ENCODE data around the gene PTPN13.
"Not testable (repeated sequence)": the region's sequence is repeated elsewhere in the genome, so short reads cannot be mapped to it uniquely, and the experiment has no call there.

Gene PTPN13

GRCh38 chr4:86631166-86631565, 37.1 kb downstream of the PTPN13 start:
- in situ Hi-C loops (cut with MboI; ENCODE audit: low sequenced_read_pairs): no loop called here

GRCh38 chr4:86633854-86634253, 39.7 kb downstream of the PTPN13 start:
- in situ Hi-C loops (cut with MboI; ENCODE audit: low sequenced_read_pairs): no loop called here

- in situ Hi-C loops (cut with MboI; ENCODE audit: low sequenced_read_pairs): no loop called here
These were observed 46.4 kb downstream of the PTPN13 start for GRCh38 chr4:86640469-86640868.

- in situ Hi-C loops (cut with MboI; ENCODE audit: low sequenced_read_pairs): no loop called here
These were observed 47.5 kb downstream of the PTPN13 start for GRCh38 chr4:86641516-86642090.

GRCh38 chr4:86644892-86645291, 50.8 kb downstream of the PTPN13 start:
- in situ Hi-C loops (cut with MboI; ENCODE audit: low sequenced_read_pairs): no loop called here

- in situ Hi-C loops (cut with MboI; ENCODE audit: low sequenced_read_pairs): no loop called here
These were observed 58.3 kb downstream of the PTPN13 start for GRCh38 chr4:86652332-86652932.

- in situ Hi-C loops (cut with MboI; ENCODE audit: low sequenced_read_pairs): no loop called here
These were observed 59.2 kb downstream of the PTPN13 start for GRCh38 chr4:86653237-86653865.

- in situ Hi-C loops (cut with MboI; ENCODE audit: low sequenced_read_pairs): not testable (repeated sequence)
These were observed 62.7 kb downstream of the PTPN13 start for GRCh38 chr4:86656781-86657180.

- in situ Hi-C loops (cut with MboI; ENCODE audit: low sequenced_read_pairs): no loop called here
These were observed 63.3 kb downstream of the PTPN13 start for GRCh38 chr4:86657382-86657781.

- in situ Hi-C loops (cut with MboI; ENCODE audit: low sequenced_read_pairs): no loop called here
These were observed 63.8 kb downstream of the PTPN13 start for GRCh38 chr4:86657910-86658309.

- in situ Hi-C loops (cut with MboI; ENCODE audit: low sequenced_read_pairs): no loop called here
These were observed 66.3 kb downstream of the PTPN13 start for GRCh38 chr4:86660401-86660800.

- in situ Hi-C loops (cut with MboI; ENCODE audit: low sequenced_read_pairs): no loop called here
These were observed 66.9 kb downstream of the PTPN13 start for GRCh38 chr4:86661006-86661405.

GRCh38 chr4:86661418-86661817, 67.3 kb downstream of the PTPN13 start:
- in situ Hi-C loops (cut with MboI; ENCODE audit: low sequenced_read_pairs): no loop called here

- in situ Hi-C loops (cut with MboI; ENCODE audit: low sequenced_read_pairs): no loop called here
These were observed 70.8 kb downstream of the PTPN13 start for GRCh38 chr4:86664959-86665358.

- in situ Hi-C loops (cut with MboI; ENCODE audit: low sequenced_read_pairs): no loop called here
These were observed 76.2 kb downstream of the PTPN13 start for GRCh38 chr4:86670298-86670697.

GRCh38 chr4:86670756-86671155, 76.6 kb downstream of the PTPN13 start:
- in situ Hi-C loops (cut with MboI; ENCODE audit: low sequenced_read_pairs): no loop called here

- in situ Hi-C loops (cut with MboI; ENCODE audit: low sequenced_read_pairs): no loop called here
These were observed 81.4 kb downstream of the PTPN13 start for GRCh38 chr4:86675548-86675947.

GRCh38 chr4:86678796-86679195, 84.7 kb downstream of the PTPN13 start:
- in situ Hi-C loops (cut with MboI; ENCODE audit: low sequenced_read_pairs): no loop called here

- in situ Hi-C loops (cut with MboI; ENCODE audit: low sequenced_read_pairs): no loop called here
These were observed 85.3 kb downstream of the PTPN13 start for GRCh38 chr4:86679441-86679840.

GRCh38 chr4:86683167-86683566, 89.1 kb downstream of the PTPN13 start:
- in situ Hi-C loops (cut with MboI; ENCODE audit: low sequenced_read_pairs): no loop called here

GRCh38 chr4:86683983-86684382, 89.9 kb downstream of the PTPN13 start:
- in situ Hi-C loops (cut with MboI; ENCODE audit: low sequenced_read_pairs): no loop called here

- in situ Hi-C loops (cut with MboI; ENCODE audit: low sequenced_read_pairs): no loop called here
These were observed 91.3 kb downstream of the PTPN13 start for GRCh38 chr4:86685401-86685800.

GRCh38 chr4:86686741-86687140, 92.6 kb downstream of the PTPN13 start:
- in situ Hi-C loops (cut with MboI; ENCODE audit: low sequenced_read_pairs): no loop called here
